ENCODE results near the gene CHMP5.

The CHMP5 gene

DNA sequence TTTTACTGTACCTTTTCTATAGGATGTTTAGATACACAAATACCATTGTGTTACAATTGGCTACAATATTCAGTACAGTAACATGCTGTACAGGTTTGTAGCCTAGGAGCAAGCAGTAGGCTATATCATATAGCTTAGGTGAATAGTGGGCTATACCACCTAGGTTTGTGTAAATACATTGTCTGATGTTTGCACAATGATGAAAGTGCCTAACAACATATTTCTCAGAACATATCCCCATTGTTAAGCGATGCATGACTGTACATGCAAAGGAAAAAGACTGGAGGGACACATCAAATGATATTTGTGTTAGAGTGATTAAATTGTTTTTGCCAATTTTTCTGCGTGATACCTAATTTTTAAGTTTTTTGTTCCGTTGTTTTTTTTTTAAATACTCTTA is 5.3 kb downstream of the CHMP5 start:
- no peak for DNase-seq (ENCODE audit: extremely low read depth, insufficient read length)
- Histone ChIP-seq H3K27me3 (replicated peaks; ENCODE audit: control insufficient read depth, insufficient read depth, low read length) (no peaks in the 10 kb centered on the region), H3K36me3 (ENCODE audit: control insufficient read depth, insufficient read depth, low read length) (peaks cover 13% of the 10 kb centered on the region), H3K4me3 (replicated peaks; ENCODE audit: low read depth, low read length) (no peak overlapping the region)
- TF ChIP-seq, protein P1, sequence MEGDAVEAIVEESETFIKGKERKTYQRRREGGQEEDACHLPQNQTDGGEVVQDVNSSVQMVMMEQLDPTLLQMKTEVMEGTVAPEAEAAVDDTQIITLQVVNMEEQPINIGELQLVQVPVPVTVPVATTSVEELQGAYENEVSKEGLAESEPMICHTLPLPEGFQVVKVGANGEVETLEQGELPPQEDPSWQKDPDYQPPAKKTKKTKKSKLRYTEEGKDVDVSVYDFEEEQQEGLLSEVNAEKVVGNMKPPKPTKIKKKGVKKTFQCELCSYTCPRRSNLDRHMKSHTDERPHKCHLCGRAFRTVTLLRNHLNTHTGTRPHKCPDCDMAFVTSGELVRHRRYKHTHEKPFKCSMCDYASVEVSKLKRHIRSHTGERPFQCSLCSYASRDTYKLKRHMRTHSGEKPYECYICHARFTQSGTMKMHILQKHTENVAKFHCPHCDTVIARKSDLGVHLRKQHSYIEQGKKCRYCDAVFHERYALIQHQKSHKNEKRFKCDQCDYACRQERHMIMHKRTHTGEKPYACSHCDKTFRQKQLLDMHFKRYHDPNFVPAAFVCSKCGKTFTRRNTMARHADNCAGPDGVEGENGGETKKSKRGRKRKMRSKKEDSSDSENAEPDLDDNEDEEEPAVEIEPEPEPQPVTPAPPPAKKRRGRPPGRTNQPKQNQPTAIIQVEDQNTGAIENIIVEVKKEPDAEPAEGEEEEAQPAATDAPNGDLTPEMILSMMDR (IDR thresholded peaks at IDR 0.05; ENCODE audit: insufficient read depth, low read length, poor library complexity, severe bottlenecking): no peak

DNA sequence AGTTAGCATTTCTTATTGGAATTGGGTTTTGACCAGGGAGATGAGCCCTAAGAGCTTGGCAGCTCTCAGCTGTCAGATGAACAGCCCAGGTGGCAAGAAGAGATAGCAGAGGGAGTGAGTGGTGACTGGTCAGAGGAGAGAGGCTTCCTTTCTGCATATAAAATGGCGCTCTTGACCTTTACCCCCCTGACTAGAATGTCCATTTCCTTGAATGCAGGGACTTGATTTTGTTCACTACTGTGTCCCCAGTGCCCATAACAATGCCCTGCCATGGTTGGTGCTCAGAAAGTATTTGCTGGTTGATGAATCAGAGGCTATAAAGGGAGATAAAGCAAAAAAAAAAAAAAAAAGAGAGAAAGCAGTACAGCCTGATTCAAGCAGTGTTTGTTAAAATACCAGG is 7.2 kb downstream of the CHMP5 start:
- TF ChIP-seq, protein P1 (IDR thresholded peaks at IDR 0.05; ENCODE audit: insufficient read depth, low read length, poor library complexity, severe bottlenecking): no peak
- DNase-seq (ENCODE audit: extremely low read depth, insufficient read length): no peak
- no peak overlapping the region for H3K4me3 ChIP-seq (replicated peaks; ENCODE audit: low read depth, low read length)
- peaks cover 17% of the 10 kb centered on the region for H3K36me3 ChIP-seq (ENCODE audit: control insufficient read depth, insufficient read depth, low read length)
- H3K27me3 ChIP-seq (replicated peaks; ENCODE audit: control insufficient read depth, insufficient read depth, low read length): no peaks in the 10 kb centered on the region

DNA sequence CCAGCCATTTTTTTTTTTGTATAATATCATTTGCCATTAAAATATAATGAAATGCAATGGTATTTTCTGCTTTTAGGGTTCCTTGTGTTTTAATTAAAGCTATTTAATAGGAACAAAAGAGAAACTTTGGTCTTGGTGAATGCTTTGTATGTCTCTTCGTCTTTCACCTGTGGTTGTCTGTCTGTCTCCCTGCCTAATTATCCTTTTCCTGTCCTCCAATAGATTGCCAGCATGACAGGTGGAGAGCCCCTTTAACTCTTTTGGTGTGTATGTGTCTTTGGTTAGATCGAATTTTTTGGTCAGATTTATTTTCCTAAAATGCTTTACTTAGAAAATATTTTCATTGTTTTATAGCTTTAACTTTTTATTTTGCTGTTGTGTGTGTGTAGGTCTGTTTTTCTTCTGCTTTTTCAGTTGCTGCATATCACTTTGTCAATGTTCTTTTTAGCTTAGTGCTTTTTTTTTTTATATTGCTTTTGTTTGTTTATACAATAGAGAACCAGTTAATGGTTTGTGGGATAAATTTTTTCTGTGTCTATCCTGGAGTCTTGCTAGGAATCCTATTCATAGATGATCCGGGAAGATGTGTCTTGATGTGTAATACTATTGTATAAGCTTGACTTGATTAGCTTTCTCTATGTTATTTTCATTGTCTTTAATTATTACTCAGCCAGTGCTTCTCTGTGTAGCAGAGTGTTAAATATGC is 8.6 kb downstream of the CHMP5 start:
- Histone ChIP-seq H3K4me3 (replicated peaks; ENCODE audit: low read depth, low read length) (no peak overlapping the region), H3K36me3 (ENCODE audit: control insufficient read depth, insufficient read depth, low read length) (peaks cover 20% of the 10 kb centered on the region), H3K27me3 (replicated peaks; ENCODE audit: control insufficient read depth, insufficient read depth, low read length) (no peaks in the 10 kb centered on the region)
- TF ChIP-seq, protein P1 (IDR thresholded peaks at IDR 0.05; ENCODE audit: insufficient read depth, low read length, poor library complexity, severe bottlenecking): no peak
- DNase-seq (ENCODE audit: extremely low read depth, insufficient read length): no peak

DNA sequence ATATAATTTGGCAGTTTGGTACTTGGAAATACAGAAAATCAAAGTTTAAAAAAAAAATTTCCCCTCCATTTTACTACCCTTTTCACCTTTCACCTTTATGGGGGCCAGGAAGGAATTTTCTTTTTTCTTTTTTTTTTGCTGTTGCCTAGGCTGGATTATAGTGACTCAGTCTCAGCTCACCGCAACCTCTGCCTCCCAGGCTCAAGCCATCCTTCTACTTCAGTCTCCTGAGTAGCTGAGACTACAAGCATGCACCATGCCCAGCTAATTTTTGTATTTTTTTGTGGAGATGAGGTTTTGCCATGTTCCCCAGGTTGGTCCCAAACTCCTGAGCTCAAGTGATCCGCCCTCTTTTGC is 9.1 kb downstream of the CHMP5 start:
- H3K36me3 ChIP-seq (ENCODE audit: control insufficient read depth, insufficient read depth, low read length): peaks cover 20% of the 10 kb centered on the region
- no peaks in the 10 kb centered on the region for H3K27me3 ChIP-seq (replicated peaks; ENCODE audit: control insufficient read depth, insufficient read depth, low read length)
- DNase-seq (ENCODE audit: extremely low read depth, insufficient read length): no peak
- TF ChIP-seq, protein P1 (IDR thresholded peaks at IDR 0.05; ENCODE audit: insufficient read depth, low read length, poor library complexity, severe bottlenecking): no peak
- no peak overlapping the region for H3K4me3 ChIP-seq (replicated peaks; ENCODE audit: low read depth, low read length)

DNA sequence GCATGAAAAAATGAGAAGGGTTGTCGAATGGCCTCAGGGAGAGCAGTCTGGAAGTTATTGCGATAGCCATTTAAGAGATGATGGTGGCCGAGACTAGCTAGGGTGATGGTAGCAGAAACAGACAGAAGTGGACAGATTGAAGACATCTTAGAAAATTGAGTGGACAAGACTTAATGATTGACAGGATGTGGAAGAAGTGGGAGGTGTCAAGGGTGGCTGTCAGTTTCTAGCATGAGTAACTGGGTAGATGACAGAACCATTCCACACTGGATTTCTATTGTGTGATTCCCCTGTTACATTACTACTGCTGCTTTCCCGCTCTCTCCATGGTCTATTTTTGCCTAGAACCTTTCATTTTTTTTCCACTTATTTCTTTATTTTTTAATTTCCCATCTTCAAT is 12.6 kb downstream of the CHMP5 start:
- Histone ChIP-seq H3K36me3 (ENCODE audit: control insufficient read depth, insufficient read depth, low read length) (peaks cover 25% of the 10 kb centered on the region), H3K4me3 (replicated peaks; ENCODE audit: low read depth, low read length) (no peak overlapping the region), H3K27me3 (replicated peaks; ENCODE audit: control insufficient read depth, insufficient read depth, low read length) (no peaks in the 10 kb centered on the region)
- TF ChIP-seq, protein P1 (IDR thresholded peaks at IDR 0.05; ENCODE audit: insufficient read depth, low read length, poor library complexity, severe bottlenecking): no peak
- no peak for DNase-seq (ENCODE audit: extremely low read depth, insufficient read length)

DNA sequence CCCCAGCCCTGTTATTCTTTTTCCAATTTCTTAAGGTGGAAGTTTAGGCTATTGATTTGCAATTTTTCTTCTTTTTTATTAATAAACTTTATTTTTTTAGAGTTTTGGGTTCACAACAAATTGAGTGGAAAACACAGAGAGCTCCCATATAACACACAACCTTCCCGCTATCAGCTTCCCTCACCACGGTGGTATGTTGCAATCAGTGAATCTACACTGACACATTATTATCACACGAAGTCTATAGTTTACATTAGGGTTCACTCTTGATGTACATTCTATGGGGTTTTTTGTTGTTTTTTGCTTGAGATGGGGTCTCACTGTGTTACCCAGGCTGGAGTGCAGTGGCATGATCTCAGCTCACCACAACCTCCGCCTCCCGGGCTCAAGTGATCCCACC is 20.7 kb downstream of the CHMP5 start:
- TF ChIP-seq, protein P1 (IDR thresholded peaks at IDR 0.05; ENCODE audit: insufficient read depth, low read length, poor library complexity, severe bottlenecking): no peak
- Histone ChIP-seq H3K4me3 (replicated peaks; ENCODE audit: low read depth, low read length) (no peak overlapping the region), H3K36me3 (ENCODE audit: control insufficient read depth, insufficient read depth, low read length) (peaks cover 6% of the 10 kb centered on the region), H3K27me3 (replicated peaks; ENCODE audit: control insufficient read depth, insufficient read depth, low read length) (no peaks in the 10 kb centered on the region)
- no peak for DNase-seq (ENCODE audit: extremely low read depth, insufficient read length)

Data from GM06990 (cell line).